ENCODE results near the gene HIP1R. TPM values are rescaled to one million over a fixed set of nuclear protein-coding genes. Genes with fewer than 3 reads are reported as not detected.
A peak's percentile ranks its signal among the peaks of the same experiment; 100 is the strongest.

Gene HIP1R
- total and polyA plus RNA-seq, 2 of the 13 experiments (the other 11 are each of a cell fraction or from before 2014, with no cell fraction given) = 18.4 to 25.5 TPM

DNA sequence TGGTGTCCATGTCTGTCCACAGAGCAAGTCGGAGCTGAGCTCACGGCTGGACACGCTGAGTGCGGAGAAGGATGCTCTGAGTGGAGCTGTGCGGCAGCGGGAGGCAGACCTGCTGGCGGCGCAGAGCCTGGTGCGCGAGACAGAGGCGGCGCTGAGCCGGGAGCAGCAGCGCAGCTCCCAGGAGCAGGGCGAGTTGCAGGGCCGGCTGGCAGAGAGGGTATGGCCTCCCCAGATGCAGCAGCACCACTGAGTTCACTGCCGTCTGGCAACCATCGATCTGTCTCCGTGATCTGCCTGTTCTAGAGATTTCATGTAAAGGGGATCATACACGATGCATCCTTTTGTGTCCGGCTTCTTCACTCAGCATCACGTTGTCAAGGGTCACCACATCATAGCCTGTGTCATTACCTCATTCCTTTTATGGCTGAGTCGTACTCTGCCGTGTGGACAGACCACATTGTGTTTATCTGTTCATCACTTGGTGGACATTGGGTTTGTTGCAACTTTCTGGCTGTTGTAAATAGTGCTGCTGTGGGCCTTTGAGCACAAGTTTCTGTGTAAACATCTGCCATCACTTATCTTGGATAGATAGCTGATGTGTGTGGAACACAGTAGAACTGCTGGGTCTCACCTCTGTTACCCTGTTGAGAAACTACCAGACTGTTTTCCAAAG lies 21.9 kb downstream of the HIP1R start (continued):
- TF ChIP-seq THYN1 (CRISPR knock-in tag; IDR thresholded peaks at IDR 0.05; ENCODE audit: borderline replicate concordance, low read depth) (no peak), CEBPB (IDR thresholded peaks at IDR 0.05; ENCODE audit: borderline replicate concordance, low read depth, low read length) (peak; percentile 28; the same call in 1 of the 2 replicates), MAF1 (CRISPR knock-in tag; IDR thresholded peaks at IDR 0.05; ENCODE audit: borderline replicate concordance) (no peak), ZNF556 (CRISPR knock-in tag; IDR thresholded peaks at IDR 0.05; ENCODE audit: borderline replicate concordance) (no peak), ZNF253 (CRISPR knock-in tag; IDR thresholded peaks at IDR 0.05; ENCODE audit: borderline replicate concordance) (no peak), KDM5A (IDR thresholded peaks at IDR 0.05; ENCODE audit: borderline replicate concordance, low read length) (no peak), TRIM24 (CRISPR knock-in tag; IDR thresholded peaks at IDR 0.05) (no peak), TOE1 (CRISPR knock-in tag; IDR thresholded peaks at IDR 0.05) (no peak), ATF7 (IDR thresholded peaks at IDR 0.05) (no peak), ATF7 (CRISPR knock-in tag; IDR thresholded peaks at IDR 0.05) (no peak), ZNF761 (CRISPR knock-in tag; conservative IDR thresholded peaks at IDR 0.05) (no peak), MYC (CRISPR knock-in tag; IDR thresholded peaks at IDR 0.05; ENCODE audit: borderline replicate concordance) (no peak), HIVEP1 (CRISPR knock-in tag; IDR thresholded peaks at IDR 0.05) (no peak), FIP1L1 (IDR thresholded peaks at IDR 0.05; ENCODE audit: borderline replicate concordance, insufficient read depth, low read depth, low read length) (no peak), HMG20A (CRISPR knock-in tag; IDR thresholded peaks at IDR 0.05; ENCODE audit: borderline replicate concordance) (no peak), SRY (CRISPR knock-in tag; IDR thresholded peaks at IDR 0.05) (no peak), ZNF546 (CRISPR knock-in tag; conservative IDR thresholded peaks at IDR 0.05) (no peak), MXI1 (IDR thresholded peaks at IDR 0.05; ENCODE audit: borderline replicate concordance, low read depth, low read length) (no peak), ZNF883 (CRISPR knock-in tag; IDR thresholded peaks at IDR 0.05; ENCODE audit: not compliant biosample characterization) (no peak), NCOA1 (CRISPR knock-in tag; IDR thresholded peaks at IDR 0.05) (no peak), ZNF30 (CRISPR knock-in tag; IDR thresholded peaks at IDR 0.05) (no peak), FOXK2 (IDR thresholded peaks at IDR 0.05) (0 out of 2 replicates have a peak, but pooled peaks have one; percentile 31)
- TF ChIP-seq, protein P1, sequence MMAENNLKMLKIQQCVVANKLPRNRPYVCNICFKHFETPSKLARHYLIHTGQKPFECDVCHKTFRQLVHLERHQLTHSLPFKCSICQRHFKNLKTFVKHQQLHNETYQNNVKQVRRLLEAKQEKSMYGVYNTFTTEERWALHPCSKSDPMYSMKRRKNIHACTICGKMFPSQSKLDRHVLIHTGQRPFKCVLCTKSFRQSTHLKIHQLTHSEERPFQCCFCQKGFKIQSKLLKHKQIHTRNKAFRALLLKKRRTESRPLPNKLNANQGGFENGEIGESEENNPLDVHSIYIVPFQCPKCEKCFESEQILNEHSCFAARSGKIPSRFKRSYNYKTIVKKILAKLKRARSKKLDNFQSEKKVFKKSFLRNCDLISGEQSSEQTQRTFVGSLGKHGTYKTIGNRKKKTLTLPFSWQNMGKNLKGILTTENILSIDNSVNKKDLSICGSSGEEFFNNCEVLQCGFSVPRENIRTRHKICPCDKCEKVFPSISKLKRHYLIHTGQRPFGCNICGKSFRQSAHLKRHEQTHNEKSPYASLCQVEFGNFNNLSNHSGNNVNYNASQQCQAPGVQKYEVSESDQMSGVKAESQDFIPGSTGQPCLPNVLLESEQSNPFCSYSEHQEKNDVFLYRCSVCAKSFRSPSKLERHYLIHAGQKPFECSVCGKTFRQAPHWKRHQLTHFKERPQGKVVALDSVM (CRISPR knock-in tag; IDR thresholded peaks at IDR 0.05) = no peak
- TF ChIP-seq, protein P2, sequence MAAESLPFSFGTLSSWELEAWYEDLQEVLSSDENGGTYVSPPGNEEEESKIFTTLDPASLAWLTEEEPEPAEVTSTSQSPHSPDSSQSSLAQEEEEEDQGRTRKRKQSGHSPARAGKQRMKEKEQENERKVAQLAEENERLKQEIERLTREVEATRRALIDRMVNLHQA (CRISPR knock-in tag; IDR thresholded peaks at IDR 0.05) = no peak
- TF ChIP-seq, protein P3, sequence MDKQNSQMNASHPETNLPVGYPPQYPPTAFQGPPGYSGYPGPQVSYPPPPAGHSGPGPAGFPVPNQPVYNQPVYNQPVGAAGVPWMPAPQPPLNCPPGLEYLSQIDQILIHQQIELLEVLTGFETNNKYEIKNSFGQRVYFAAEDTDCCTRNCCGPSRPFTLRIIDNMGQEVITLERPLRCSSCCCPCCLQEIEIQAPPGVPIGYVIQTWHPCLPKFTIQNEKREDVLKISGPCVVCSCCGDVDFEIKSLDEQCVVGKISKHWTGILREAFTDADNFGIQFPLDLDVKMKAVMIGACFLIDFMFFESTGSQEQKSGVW (CRISPR knock-in tag; IDR thresholded peaks at IDR 0.05; ENCODE audit: borderline replicate concordance) = no peak
- TF ChIP-seq, protein P4, sequence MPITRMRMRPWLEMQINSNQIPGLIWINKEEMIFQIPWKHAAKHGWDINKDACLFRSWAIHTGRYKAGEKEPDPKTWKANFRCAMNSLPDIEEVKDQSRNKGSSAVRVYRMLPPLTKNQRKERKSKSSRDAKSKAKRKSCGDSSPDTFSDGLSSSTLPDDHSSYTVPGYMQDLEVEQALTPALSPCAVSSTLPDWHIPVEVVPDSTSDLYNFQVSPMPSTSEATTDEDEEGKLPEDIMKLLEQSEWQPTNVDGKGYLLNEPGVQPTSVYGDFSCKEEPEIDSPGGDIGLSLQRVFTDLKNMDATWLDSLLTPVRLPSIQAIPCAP (CRISPR knock-in tag; IDR thresholded peaks at IDR 0.05; ENCODE audit: low read depth) = no peak
- TF ChIP-seq, protein P5, sequence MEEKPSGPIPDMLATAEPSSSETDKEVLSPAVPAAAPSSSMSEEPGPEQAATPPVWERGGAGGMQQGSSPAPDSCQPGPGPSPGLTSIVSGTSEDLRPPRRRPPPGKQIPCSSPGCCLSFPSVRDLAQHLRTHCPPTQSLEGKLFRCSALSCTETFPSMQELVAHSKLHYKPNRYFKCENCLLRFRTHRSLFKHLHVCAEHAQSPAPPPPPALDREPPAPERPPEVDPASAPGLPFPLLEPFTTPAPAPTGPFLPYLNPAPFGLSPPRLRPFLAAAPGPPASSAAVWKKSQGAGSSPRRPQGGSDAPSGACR (CRISPR knock-in tag; IDR thresholded peaks at IDR 0.05) = no peak

Data from HepG2 (cell line).